ENCODE measurements around the gene EPAS1.

EPAS1 gene

GRCh38 chr2:46368401-46368800, 71.2 kb downstream of the EPAS1 start:
- Histone ChIP-seq H3K27me3 (ENCODE audit: insufficient read depth, poor library complexity, severe bottlenecking) (no peaks in the 10 kb centered on the region), H3K4me3 (replicated peaks; ENCODE audit: insufficient read depth, low read length) (no peak overlapping the region), H3K27ac (replicated peaks) (no peak overlapping the region)
- peak in 1 of 2 experiments; percentile 68 for DNase-seq (ENCODE audit: low read depth in 1 of 2, low spot score in 1 of 2)
- TF ChIP-seq SPI1 (IDR thresholded peaks at IDR 0.05; ENCODE audit: borderline replicate concordance, low read depth) (peak; percentile 52; the same call in 1 of the 2 replicates), CTCF (IDR thresholded peaks at IDR 0.05; ENCODE audit: insufficient read depth, low read length) (no peak), GABPA (IDR thresholded peaks at IDR 0.05; ENCODE audit: low read depth) (no peak)

GRCh38 chr2:46369783-46370182, 72.6 kb downstream of the EPAS1 start:
- Histone ChIP-seq H3K27me3 (ENCODE audit: insufficient read depth, poor library complexity, severe bottlenecking) (no peaks in the 10 kb centered on the region), H3K27ac (replicated peaks) (no peak overlapping the region), H3K4me3 (replicated peaks; ENCODE audit: insufficient read depth, low read length) (no peak overlapping the region)
- DNase-seq (ENCODE audit: low read depth in 1 of 2, low spot score in 1 of 2): peak in 1 of 2 experiments; percentile 44
- TF ChIP-seq GABPA (IDR thresholded peaks at IDR 0.05; ENCODE audit: low read depth) (no peak), POLR2AphosphoS5 (IDR thresholded peaks at IDR 0.05; ENCODE audit: low read depth) (no peak), SPI1 (IDR thresholded peaks at IDR 0.05; ENCODE audit: borderline replicate concordance, low read depth) (no peak), CTCF (IDR thresholded peaks at IDR 0.05; ENCODE audit: insufficient read depth, low read length) (no peak), REST (IDR thresholded peaks at IDR 0.05; ENCODE audit: insufficient replicate concordance, low read depth) (no peak)

- no peak for DNase-seq (ENCODE audit: low read depth in 1 of 2, low spot score in 1 of 2)
- no peak for TF ChIP-seq CTCF (IDR thresholded peaks at IDR 0.05; ENCODE audit: insufficient read depth, low read length)
- Histone ChIP-seq H3K27ac (replicated peaks) (no peak overlapping the region), H3K4me3 (replicated peaks; ENCODE audit: insufficient read depth, low read length) (no peak overlapping the region), H3K27me3 (ENCODE audit: insufficient read depth, poor library complexity, severe bottlenecking) (no peaks in the 10 kb centered on the region)
These were observed 74.6 kb downstream of the EPAS1 start for GRCh38 chr2:46371854-46372253.

- Histone ChIP-seq H3K4me3 (replicated peaks; ENCODE audit: insufficient read depth, low read length) (no peak overlapping the region), H3K27ac (replicated peaks) (no peak overlapping the region), H3K27me3 (ENCODE audit: insufficient read depth, poor library complexity, severe bottlenecking) (no peaks in the 10 kb centered on the region)
- DNase-seq (ENCODE audit: low read depth in 1 of 2, low spot score in 1 of 2): no peak
- TF ChIP-seq GABPA (IDR thresholded peaks at IDR 0.05; ENCODE audit: low read depth) (no peak), POLR2AphosphoS5 (IDR thresholded peaks at IDR 0.05; ENCODE audit: low read depth) (no peak), CTCF (IDR thresholded peaks at IDR 0.05; ENCODE audit: insufficient read depth, low read length) (no peak), SPI1 (IDR thresholded peaks at IDR 0.05; ENCODE audit: borderline replicate concordance, low read depth) (no peak), REST (IDR thresholded peaks at IDR 0.05; ENCODE audit: insufficient replicate concordance, low read depth) (no peak)
These were observed 75.3 kb downstream of the EPAS1 start for GRCh38 chr2:46372475-46372874.

All from HL-60 (cell line).